ENCODE data around the gene DPM2.

DPM2 gene

GRCh38 chr9:127968042-127968441, 30.4 kb upstream of the DPM2 start:
- H3K36me3 Mint-ChIP-seq: peaks cover 75% of the 10 kb centered on the region
- CTCF ChIA-PET: interaction anchor here (0.6 to 19.7 kb wide), 5 partner anchors 11 to 68 kb away, joined by 3 to 159 read pairs (median 4); no protein-coding TSS in a partner anchor
- no peaks in the 10 kb centered on the region for H3K27me3 Mint-ChIP-seq
- peaks cover 99% of the 10 kb centered on the region for H3K4me1 Mint-ChIP-seq
- peak overlapping the region; percentile 82 for H3K4me3 Mint-ChIP-seq
- peak overlapping the region; percentile 99 for H3K27ac Mint-ChIP-seq
- no peak for DNase-seq
- H3K9me3 Mint-ChIP-seq: no peaks in the 10 kb centered on the region

GRCh38 chr9:127967151-127967809, 29.6 kb upstream of the DPM2 start:
- peak overlapping the region; percentile 99 for H3K27ac Mint-ChIP-seq
- peaks cover 99% of the 10 kb centered on the region for H3K4me1 Mint-ChIP-seq

GRCh38 chr9:127966416-127967150, 28.9 kb upstream of the DPM2 start:
- Mint-ChIP-seq H3K27me3 (no peaks in the 10 kb centered on the region), H3K36me3 (peaks cover 78% of the 10 kb centered on the region), H3K4me1 (peaks cover 99% of the 10 kb centered on the region), H3K27ac (peak overlapping the region; percentile 99), H3K4me3 (peak overlapping the region; percentile 82), H3K9me3 (no peaks in the 10 kb centered on the region)
- no peak for DNase-seq
- CTCF ChIA-PET: interaction anchor here (3.2 to 19.7 kb wide), 2 partner anchors 11 to 67 kb away, joined by 15 to 159 read pairs; no protein-coding TSS in a partner anchor

More at GRCh38 chr9:127967151-127967809, 29.6 kb upstream of the DPM2 start:
- Mint-ChIP-seq H3K27me3 (no peaks in the 10 kb centered on the region), H3K36me3 (peaks cover 78% of the 10 kb centered on the region), H3K9me3 (no peaks in the 10 kb centered on the region), H3K4me3 (peak overlapping the region; percentile 82)
- DNase-seq: no peak
- CTCF ChIA-PET: interaction anchor here (0.6 to 19.7 kb wide), 4 partner anchors 12 to 67 kb away, joined by 3 to 159 read pairs (median 9); no protein-coding TSS in a partner anchor

GRCh38 chr9:127965953-127966352, 28.3 kb upstream of the DPM2 start:
- CTCF ChIA-PET: interaction anchor here (3.2 to 19.7 kb wide), 2 partner anchors 10 to 68 kb away, joined by 15 to 159 read pairs; no protein-coding TSS in a partner anchor
- H3K36me3 Mint-ChIP-seq: peaks cover 79% of the 10 kb centered on the region
- H3K27ac Mint-ChIP-seq: peak overlapping the region; percentile 99
- no peak for DNase-seq
- H3K4me1 Mint-ChIP-seq: peaks cover 99% of the 10 kb centered on the region
- H3K27me3 Mint-ChIP-seq: no peaks in the 10 kb centered on the region
- H3K4me3 Mint-ChIP-seq: peak overlapping the region; percentile 82
- no peaks in the 10 kb centered on the region for H3K9me3 Mint-ChIP-seq

- Mint-ChIP-seq H3K36me3 (peaks cover 79% of the 10 kb centered on the region), H3K27ac (peak overlapping the region; percentile 84), H3K4me1 (peaks cover 99% of the 10 kb centered on the region), H3K9me3 (no peaks in the 10 kb centered on the region), H3K27me3 (no peaks in the 10 kb centered on the region), H3K4me3 (peak overlapping the region; percentile 47)
- no peak for DNase-seq
- CTCF ChIA-PET: interaction anchor here (1.6 to 17.2 kb wide), 2 partner anchors 9 to 69 kb away, joined by 7 to 247 read pairs; no protein-coding TSS in a partner anchor
Measured at GRCh38 chr9:127963359-127964064, 25.9 kb upstream of the DPM2 start.

GRCh38 chr9:127963041-127963358, 25.3 kb upstream of the DPM2 start:
- Mint-ChIP-seq H3K27ac (peak overlapping the region; percentile 84), H3K27me3 (no peaks in the 10 kb centered on the region), H3K9me3 (no peaks in the 10 kb centered on the region), H3K36me3 (peaks cover 76% of the 10 kb centered on the region), H3K4me1 (peaks cover 97% of the 10 kb centered on the region), H3K4me3 (peak overlapping the region; percentile 47)
- CTCF ChIA-PET: interaction anchor here (1.6 to 17.2 kb wide), 2 partner anchors 9 to 70 kb away, joined by 7 to 247 read pairs; no protein-coding TSS in a partner anchor
- DNase-seq: no peak

- Mint-ChIP-seq H3K27me3 (no peaks in the 10 kb centered on the region), H3K27ac (peak overlapping the region; percentile 84), H3K9me3 (no peaks in the 10 kb centered on the region), H3K36me3 (peaks cover 71% of the 10 kb centered on the region), H3K4me3 (no peak overlapping the region), H3K4me1 (peaks cover 97% of the 10 kb centered on the region)
- CTCF ChIA-PET: interaction anchor here (0.8 to 17.2 kb wide), 2 partner anchors 40 to 71 kb away, joined by 3 to 247 read pairs; no protein-coding TSS in a partner anchor
- DNase-seq: no peak
Measured at GRCh38 chr9:127962278-127962677, 24.6 kb upstream of the DPM2 start.

- H3K27ac Mint-ChIP-seq: peak overlapping the region; percentile 84
- peak overlapping the region; percentile 3 for H3K4me3 Mint-ChIP-seq
Measured at GRCh38 chr9:127961613-127962155, 24.0 kb upstream of the DPM2 start.

GRCh38 chr9:127961155-127961490, 23.5 kb upstream of the DPM2 start:
- no peak for DNase-seq
- H3K27me3 Mint-ChIP-seq: no peaks in the 10 kb centered on the region
- no peaks in the 10 kb centered on the region for H3K9me3 Mint-ChIP-seq
- peak overlapping the region; percentile 84 for H3K27ac Mint-ChIP-seq
- H3K36me3 Mint-ChIP-seq: peaks cover 72% of the 10 kb centered on the region
- CTCF ChIA-PET: interaction anchor here (1.2 to 17.2 kb wide), 4 partner anchors 9 to 72 kb away, joined by 4 to 247 read pairs (median 6); no protein-coding TSS in a partner anchor
- H3K4me1 Mint-ChIP-seq: peaks cover 95% of the 10 kb centered on the region
- no peak overlapping the region for H3K4me3 Mint-ChIP-seq

More at GRCh38 chr9:127961613-127962155, 24.0 kb upstream of the DPM2 start:
- Mint-ChIP-seq H3K27me3 (no peaks in the 10 kb centered on the region), H3K4me1 (peaks cover 97% of the 10 kb centered on the region), H3K36me3 (peaks cover 72% of the 10 kb centered on the region), H3K9me3 (no peaks in the 10 kb centered on the region)
- no peak for DNase-seq
- CTCF ChIA-PET: interaction anchor here (1.3 to 17.2 kb wide), 3 partner anchors 16 to 71 kb away, joined by 4 to 247 read pairs (median 5); no protein-coding TSS in a partner anchor

GRCh38 chr9:127960410-127961154, 22.9 kb upstream of the DPM2 start:
- H3K27me3 Mint-ChIP-seq: no peaks in the 10 kb centered on the region
- H3K4me3 Mint-ChIP-seq: no peak overlapping the region
- no peaks in the 10 kb centered on the region for H3K9me3 Mint-ChIP-seq
- CTCF ChIA-PET: interaction anchor here (1.2 to 17.2 kb wide), 4 partner anchors 10 to 72 kb away, joined by 4 to 247 read pairs (median 6); no protein-coding TSS in a partner anchor
- peak overlapping the region; percentile 84 for H3K27ac Mint-ChIP-seq
- peaks cover 95% of the 10 kb centered on the region for H3K4me1 Mint-ChIP-seq
- H3K36me3 Mint-ChIP-seq: peaks cover 73% of the 10 kb centered on the region
- no peak for DNase-seq

GRCh38 chr9:127959841-127960409, 22.3 kb upstream of the DPM2 start:
- no peak overlapping the region for H3K4me3 Mint-ChIP-seq
- peak overlapping the region; percentile 77 for H3K27ac Mint-ChIP-seq
- H3K9me3 Mint-ChIP-seq: no peaks in the 10 kb centered on the region
- CTCF ChIA-PET: interaction anchor here (1.2 to 17.2 kb wide), 4 partner anchors 10 to 73 kb away, joined by 4 to 247 read pairs (median 6); no protein-coding TSS in a partner anchor
- no peak for DNase-seq
- peaks cover 71% of the 10 kb centered on the region for H3K36me3 Mint-ChIP-seq
- H3K4me1 Mint-ChIP-seq: peaks cover 95% of the 10 kb centered on the region
- no peaks in the 10 kb centered on the region for H3K27me3 Mint-ChIP-seq

- H3K9me3 Mint-ChIP-seq: no peaks in the 10 kb centered on the region
- no peak overlapping the region for H3K4me3 Mint-ChIP-seq
- H3K4me1 Mint-ChIP-seq: peaks cover 96% of the 10 kb centered on the region
- peaks cover 69% of the 10 kb centered on the region for H3K36me3 Mint-ChIP-seq
- no peak for DNase-seq
- H3K27me3 Mint-ChIP-seq: no peaks in the 10 kb centered on the region
- peak overlapping the region; percentile 77 for H3K27ac Mint-ChIP-seq
- CTCF ChIA-PET: interaction anchor here (7.5 to 17.2 kb wide), 2 partner anchors 15 to 73 kb away, joined by 159 to 247 read pairs; partner anchors contain the start of gene EEIG1
Measured at GRCh38 chr9:127959398-127959797, 21.7 kb upstream of the DPM2 start.

All from activated naive CD4-positive, alpha-beta T cell treated with anti-CD3 and anti-CD28 coated beads, Interleukin-2, amount 10 ng/mL, durations not matched to agents 7 days and 5 days (primary cell).